CD14-positive monocyte (primary cell): ENCODE measurements around the gene MOB3A. TPM values are rescaled to one million over a fixed set of nuclear protein-coding genes. Genes with fewer than 3 reads are reported as not detected.

Experiments
- DNase-seq, 3 donors: peaks; one replicate each; pipeline ENCODE4 v3.0.0-alpha.2; 2011 to 2022
- H2AFZ ChIP-seq: 2 replicates; pipeline ENCODE4 v1.6.0; 2012; ENCODE audit warnings: mild to moderate bottlenecking, low read depth, low read length, inconsistent platforms; ENCODE audit not compliant: insufficient read depth, poor library complexity, severe bottlenecking
- H3K27ac ChIP-seq, 2 donors: 1 replicate in 1 of 2; 2 replicates in 1 of 2; pipeline ENCODE4 v1.5.1; 2012 to 2013; ENCODE audit warnings: low read length in 2 of 2, control low read depth in 1 of 2, inconsistent platforms in 1 of 2, low read depth in 1 of 2, mild to moderate bottlenecking in 1 of 2
- H3K27me3 ChIP-seq, 2 donors: one replicate each; pipeline versions ENCODE4 v1.6.0 to v1.6.1; 2011 to 2013; ENCODE audit warnings: low read length in 2 of 2; ENCODE audit not compliant: control insufficient read depth in 2 of 2, insufficient read depth in 2 of 2
- H3K36me3 ChIP-seq, 2 donors: replicated peaks in 1 of 2; 1 replicate in 1 of 2; 2 replicates in 1 of 2; pipeline versions ENCODE4 v1.5.1 to v1.6.1; 2012 to 2013; ENCODE audit warnings: low read length in 2 of 2, control low read depth in 1 of 2, inconsistent platforms in 1 of 2, mild to moderate bottlenecking in 1 of 2; ENCODE audit not compliant: insufficient read depth in 2 of 2, control insufficient read depth in 1 of 2
- H3K4me1 ChIP-seq, 2 donors: 1 replicate in 1 of 2; 2 replicates in 1 of 2; pipeline versions ENCODE4 v1.5.1 to v1.6.1; 2012 to 2013; ENCODE audit warnings: low read length in 2 of 2, control low read depth in 1 of 2, inconsistent platforms in 1 of 2, mild to moderate bottlenecking in 1 of 2, moderate library complexity in 1 of 2; ENCODE audit not compliant: insufficient read depth in 2 of 2, control insufficient read depth in 1 of 2
- H3K4me2 ChIP-seq: replicated peaks from 2 replicates; pipeline ENCODE3; 2012; ENCODE audit warnings: low read length, moderate library complexity, mild to moderate bottlenecking; ENCODE audit not compliant: poor library complexity, severe bottlenecking; ENCODE audit errors: extremely low read depth
- H3K4me3 ChIP-seq, 3 experiments: fragments of 200-600 bp in 1 of 3; sonication (generic) in 1 of 3; replicated peaks in 1 of 3; 1 replicate in 2 of 3; 2 replicates in 1 of 3; pipeline ENCODE4 v1.5.1; 2011 to 2013; ENCODE audit warnings: low read length in 3 of 3, mild to moderate bottlenecking in 3 of 3, control low read depth in 2 of 3, low read depth in 2 of 3, inconsistent platforms in 1 of 3, moderate library complexity in 1 of 3
- H3K79me2 ChIP-seq: 2 replicates; pipeline ENCODE4 v1.6.0; 2012; ENCODE audit warnings: mild to moderate bottlenecking, control low read depth, inconsistent platforms, low read length, moderate library complexity; ENCODE audit not compliant: insufficient read depth
- H3K9ac ChIP-seq: 2 replicates; pipeline ENCODE4 v1.6.0; 2017; ENCODE audit warnings: low read length, mild to moderate bottlenecking; ENCODE audit not compliant: insufficient read depth, poor library complexity, severe bottlenecking
- H3K9me3 ChIP-seq, 2 donors: replicated peaks in 1 of 2; 1 replicate in 1 of 2; 2 replicates in 1 of 2; pipeline versions ENCODE4 v1.5.1 to v1.6.1; 2012 to 2013; ENCODE audit warnings: low read length in 2 of 2, control low read depth in 1 of 2; ENCODE audit not compliant: control insufficient read depth in 1 of 2, insufficient read depth in 1 of 2
- H4K20me1 ChIP-seq: 2 replicates; pipeline ENCODE4 v1.6.0; 2012; ENCODE audit warnings: mild to moderate bottlenecking, low read length, control low read depth, moderate library complexity; ENCODE audit not compliant: insufficient read depth
- H3K27ac Mint-ChIP-seq, 7 donors: one replicate each; pipeline ENCODE4 v1.8.0; 2020; ENCODE audit warnings: mild to moderate bottlenecking in 7 of 7, mixed read lengths in 7 of 7, moderate library complexity in 6 of 7, inconsistent platforms in 2 of 7
- H3K27me3 Mint-ChIP-seq, 3 donors: one replicate each; pipeline ENCODE4 v1.8.0; 2021 to 2022; ENCODE audit warnings: low read depth in 3 of 3, mild to moderate bottlenecking in 3 of 3, mixed read lengths in 3 of 3, moderate library complexity in 3 of 3, inconsistent platforms in 1 of 3
- H3K36me3 Mint-ChIP-seq, 2 donors: one replicate each; pipeline ENCODE4 v1.8.0; 2020; ENCODE audit warnings: mixed read lengths in 2 of 2, inconsistent platforms in 1 of 2, mild to moderate bottlenecking in 1 of 2
- H3K4me1 Mint-ChIP-seq: one replicate; pipeline ENCODE4 v1.8.0; 2020; ENCODE audit warnings: mild to moderate bottlenecking, mixed read lengths
- H3K4me3 Mint-ChIP-seq, 2 donors: one replicate each; pipeline ENCODE4 v1.8.0; 2020; ENCODE audit warnings: mild to moderate bottlenecking in 2 of 2, mixed read lengths in 2 of 2, moderate library complexity in 1 of 2
- H3K9me3 Mint-ChIP-seq, 7 donors: one replicate each; pipeline ENCODE4 v1.8.0; 2020 to 2022; ENCODE audit warnings: mixed read lengths in 7 of 7, mild to moderate bottlenecking in 6 of 7, moderate library complexity in 6 of 7, inconsistent platforms in 2 of 7
- WGBS: methylation state at CpG from one replicate; pipeline ENCODE4 v1.1.5; 2013; ENCODE audit warnings: missing lambda C conversion rate; ENCODE audit not compliant: insufficient coverage; 5-methylcytosine and 5-hydroxymethylcytosine counted together
- intact Hi-C, 2 donors: fragments of 100-400 bp; cut with micrococcal nuclease; formaldehyde crosslinking; loops; one replicate each; pipeline versions ENCODE4 v1.15.0 to v1.15.1; 2023
- polyA plus RNA-seq, 3 donors: library from polyadenylated mRNA; depleted of rRNA in 1 of 3; unstranded in 2 of 3; stranded (reverse) in 1 of 3; fragments of 300-500 nt in 2 of 3; fragments of >200 nt in 1 of 3; fragmentation: Illumina TruSeq in 2 of 3; gene quantifications; 1 replicate in 2 of 3; 2 replicates in 1 of 3; pipeline ENCODE4 v1.2.3, GENCODE V29; 2012 to 2021
- TF ChIP-seq, protein P1 (sequence below): fragments of 200-600 bp; IDR thresholded peaks from one replicate; pipeline ENCODE4 v1.8.0; 2022; ENCODE audit warnings: antibody characterized with exemption, mild to moderate bottlenecking

The MOB3A gene
- polyA plus RNA-seq, 3 donors: 60.5 to 179 (median 96.3) TPM

- TF ChIP-seq, protein P1, sequence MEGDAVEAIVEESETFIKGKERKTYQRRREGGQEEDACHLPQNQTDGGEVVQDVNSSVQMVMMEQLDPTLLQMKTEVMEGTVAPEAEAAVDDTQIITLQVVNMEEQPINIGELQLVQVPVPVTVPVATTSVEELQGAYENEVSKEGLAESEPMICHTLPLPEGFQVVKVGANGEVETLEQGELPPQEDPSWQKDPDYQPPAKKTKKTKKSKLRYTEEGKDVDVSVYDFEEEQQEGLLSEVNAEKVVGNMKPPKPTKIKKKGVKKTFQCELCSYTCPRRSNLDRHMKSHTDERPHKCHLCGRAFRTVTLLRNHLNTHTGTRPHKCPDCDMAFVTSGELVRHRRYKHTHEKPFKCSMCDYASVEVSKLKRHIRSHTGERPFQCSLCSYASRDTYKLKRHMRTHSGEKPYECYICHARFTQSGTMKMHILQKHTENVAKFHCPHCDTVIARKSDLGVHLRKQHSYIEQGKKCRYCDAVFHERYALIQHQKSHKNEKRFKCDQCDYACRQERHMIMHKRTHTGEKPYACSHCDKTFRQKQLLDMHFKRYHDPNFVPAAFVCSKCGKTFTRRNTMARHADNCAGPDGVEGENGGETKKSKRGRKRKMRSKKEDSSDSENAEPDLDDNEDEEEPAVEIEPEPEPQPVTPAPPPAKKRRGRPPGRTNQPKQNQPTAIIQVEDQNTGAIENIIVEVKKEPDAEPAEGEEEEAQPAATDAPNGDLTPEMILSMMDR: no peak
- Histone ChIP-seq H4K20me1 (peaks cover 13% of the 10 kb centered on the region), H3K27me3 (no peaks in the 10 kb centered on the region), H3K9me3 (peaks cover 7 to 16% of the 10 kb centered on the region in 2 donors), H3K79me2 (no peaks in the 10 kb centered on the region), H3K36me3 (peaks cover 8 to 11% of the 10 kb centered on the region in 2 donors), H3K4me2 (no peak overlapping the region), H3K27ac (no peak overlapping the region), H2AFZ (no peak overlapping the region), H3K4me3 (no peak overlapping the region), H3K9ac (no peak overlapping the region), H3K4me1 (peaks cover 29 to 43% of the 10 kb centered on the region in 2 donors)
- intact Hi-C loops: loop anchor here in 1 of 2 donors (5.0 kb wide), 1 partner anchor 34 kb away; no protein-coding TSS in a partner anchor
- 90% methylated on average over 2 of the region's 9 CpGs for WGBS
- Mint-ChIP-seq H3K9me3 (peaks cover 10 to 21% (median 14%) of the 10 kb centered on the region in 7 donors), H3K27me3 (peaks cover 2 to 5% (median 3%) of the 10 kb centered on the region in 3 donors), H3K4me1 (peaks cover 34% of the 10 kb centered on the region), H3K36me3 (peaks cover 5 to 9% of the 10 kb centered on the region in 2 donors), H3K4me3 (no peak overlapping the region), H3K27ac (peak overlapping the region in 1 of 7 donors; percentile 77)
- no peak for DNase-seq
Measured at GRCh38 chr19:2033825-2034159, 62.3 kb downstream of the MOB3A start.

DNA sequence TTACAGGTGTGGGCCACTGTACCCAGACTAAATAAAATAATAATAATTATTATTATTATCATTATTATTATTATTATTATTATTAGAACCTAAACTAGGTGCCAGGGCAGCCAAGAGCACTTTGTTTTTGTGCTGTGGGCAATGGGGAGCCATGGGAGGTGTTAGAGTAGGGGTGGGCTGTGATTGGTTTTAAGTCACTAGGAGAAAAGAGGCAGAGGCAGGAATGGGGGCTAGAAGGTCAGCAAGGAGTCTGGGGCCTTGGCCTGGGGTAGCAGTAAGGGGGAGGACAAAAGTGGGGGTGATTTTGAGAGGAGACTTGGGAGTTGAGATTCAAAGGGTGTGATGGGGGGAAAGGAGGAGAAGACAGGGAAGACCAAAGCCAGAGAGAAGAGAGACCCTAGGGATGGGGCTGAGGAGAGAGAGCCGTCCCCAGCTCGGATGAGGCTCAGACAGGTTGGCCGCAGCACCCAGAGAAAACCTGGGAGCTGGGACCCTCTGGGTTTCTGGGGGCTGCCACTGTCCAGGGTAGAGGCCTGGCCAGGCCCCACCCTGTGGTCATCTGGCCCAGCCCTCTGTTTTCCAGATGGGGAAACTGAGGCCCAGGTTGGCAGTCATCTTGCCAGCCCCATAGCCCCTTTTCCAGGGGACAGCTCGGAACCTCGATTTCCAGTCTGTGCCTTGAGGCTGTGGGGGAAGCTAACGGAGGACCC is 62.9 kb downstream of the MOB3A start:
- Histone ChIP-seq H3K9ac (no peak overlapping the region), H3K27ac (peak overlapping the region in 1 of 2 donors; percentile 37), H3K4me2 (peak overlapping the region; percentile 76), H3K4me1 (peaks cover 30 to 49% of the 10 kb centered on the region in 2 donors), H3K27me3 (no peaks in the 10 kb centered on the region), H4K20me1 (peaks cover 8% of the 10 kb centered on the region), H3K36me3 (peaks cover 3 to 6% of the 10 kb centered on the region in 2 donors), H3K79me2 (no peaks in the 10 kb centered on the region), H3K9me3 (peaks cover 7 to 16% of the 10 kb centered on the region in 2 donors), H2AFZ (no peak overlapping the region), H3K4me3 (peak overlapping the region in 1 of 3 experiments; percentile 65)
- no peak for DNase-seq
- Mint-ChIP-seq H3K4me1 (peaks cover 37% of the 10 kb centered on the region), H3K27ac (peak overlapping the region in 5 of 7 donors; percentile 73 to 95 (median 83)), H3K36me3 (peaks cover 4 to 5% of the 10 kb centered on the region in 2 donors), H3K27me3 (peaks cover 2 to 5% (median 3%) of the 10 kb centered on the region in 3 donors), H3K4me3 (no peak overlapping the region), H3K9me3 (peaks cover 10 to 21% (median 14%) of the 10 kb centered on the region in 7 donors)
- intact Hi-C loops: loop anchor here in 1 of 2 donors (5.0 kb wide), 1 partner anchor 34 kb away; no protein-coding TSS in a partner anchor
- TF ChIP-seq, protein P1: no peak
- 100% methylated on average over 3 of the region's 6 CpGs for WGBS
